Testis (tissue), 3 donors: Measurements from ENCODE around the gene SMIM33. TPM values are rescaled to one million over a fixed set of nuclear protein-coding genes. Genes with fewer than 3 reads are reported as not detected.
"Not testable (repeated sequence)": the region's sequence is repeated elsewhere in the genome, so short reads cannot be mapped to it uniquely, and the experiment has no call there.

Source experiments
- DNase-seq: peaks from one replicate; pipeline ENCODE4 v3.0.0-alpha.2; 2019
- H3K27ac ChIP-seq, 2 donors: fragments of 200-600 bp; sonication (generic); one replicate each; pipeline ENCODE4 v1.5.1; 2019
- H3K27me3 ChIP-seq: fragments of 200-600 bp; sonication (generic); one replicate; pipeline ENCODE4 v1.5.1; 2019
- H3K36me3 ChIP-seq: fragments of 200-600 bp; sonication (generic); one replicate; pipeline ENCODE4 v1.5.1; 2017; ENCODE audit warnings: low read depth; ENCODE audit errors: missing control alignments
- H3K4me1 ChIP-seq: fragments of 200-600 bp; sonication (generic); one replicate; pipeline ENCODE4 v1.5.1; 2019
- H3K4me3 ChIP-seq, 2 donors: fragments of 200-600 bp; sonication (generic); one replicate each; pipeline ENCODE4 v1.5.1; 2017 to 2019
- H3K9me3 ChIP-seq: fragments of 200-600 bp; sonication (generic); one replicate; pipeline ENCODE4 v1.5.1; 2017
- CTCF ChIP-seq, 3 experiments: fragments of 450-650 bp in 2 of 3; fragments of 200-600 bp in 1 of 3; sonication (generic) in 1 of 3; IDR thresholded peaks; one replicate each; pipeline ENCODE4 v1.5.1; 2016 to 2019; ENCODE audit warnings: antibody characterized with exemption in 3 of 3, mild to moderate bottlenecking in 2 of 3, moderate library complexity in 1 of 3
- POLR2A ChIP-seq: fragments of 450-650 bp; IDR thresholded peaks from one replicate; pipeline ENCODE4 v1.6.1; 2017; ENCODE audit warnings: antibody characterized with exemption, mild to moderate bottlenecking, moderate library complexity
- WGBS, 2 donors: methylation state at CpG; one replicate each; pipeline ENCODE4 v1.1.5; 2018; 5-methylcytosine and 5-hydroxymethylcytosine counted together
- intact Hi-C: fragments of 100-400 bp; cut with DNase I; formaldehyde crosslinking; loops from one replicate; pipeline ENCODE4 v1.15.1; 2023; ENCODE audit warnings: low total_unique reads
- polyA plus RNA-seq: library from polyadenylated mRNA; stranded (reverse); fragments of 350-450 nt; fragmentation: Illumina TruSeq; extraction: RNeasy Lipid Tissue Mini Kit (QIAGEN cat#74804); gene quantifications from one replicate; pipeline ENCODE4 v1.2.3, GENCODE V29; 2014; ENCODE audit warnings: low read depth, low replicate concordance; ENCODE audit not compliant: insufficient read depth
- total RNA-seq, 2 donors: library from RNA; depleted of rRNA; stranded (reverse); fragments of >200 nt; gene quantifications; one replicate each; pipeline ENCODE4 v1.2.3, GENCODE V29; 2016

The SMIM33 gene
- total and polyA plus RNA-seq, 3 donors from 2014 or later = 0.16 TPM; not detected in 2

GRCh38 chr5:139512786-139513390 lies 42.1 kb downstream of the SMIM33 start:
- intact Hi-C loops = loop anchor here (10.0 kb wide), 1 partner anchor 88 kb away; no protein-coding TSS in a partner anchor
- Histone ChIP-seq H3K4me3 (no peak overlapping the region), H3K27ac (no peak overlapping the region), H3K4me1 (no peaks in the 10 kb centered on the region), H3K27me3 (no peaks in the 10 kb centered on the region), H3K36me3 (no peaks in the 10 kb centered on the region), H3K9me3 (no peaks in the 10 kb centered on the region)
- 63 to 66% methylated on average over 6 of the region's 6 CpGs for WGBS, 2 donors
- TF ChIP-seq CTCF (IDR thresholded peaks at IDR 0.05) = peak in 1 of 3 experiments; percentile 21
- no peak for TF ChIP-seq POLR2A
- DNase-seq = no peak

GRCh38 chr5:139513434-139513833 lies 42.6 kb downstream of the SMIM33 start:
- not testable (repeated sequence) for H3K4me1 ChIP-seq, H3K36me3 ChIP-seq, H3K9me3 ChIP-seq, H3K27me3 ChIP-seq, H3K27ac ChIP-seq, H3K4me3 ChIP-seq
- WGBS, 2 donors = 71 to 88% methylated on average over 5 of the region's 5 CpGs
- peak; percentile 47 to 61 (median 52) for TF ChIP-seq CTCF (IDR thresholded peaks at IDR 0.05)
- peak; percentile 88 for DNase-seq
- intact Hi-C loops = loop anchor here (10.0 kb wide), 1 partner anchor 89 kb away; no protein-coding TSS in a partner anchor

- Histone ChIP-seq H3K4me1 (no peaks in the 10 kb centered on the region), H3K27me3 (no peaks in the 10 kb centered on the region), H3K4me3 (no peak overlapping the region), H3K36me3 (no peaks in the 10 kb centered on the region), H3K9me3 (no peaks in the 10 kb centered on the region), H3K27ac (no peak overlapping the region)
- WGBS, 2 donors = 85 to 90% methylated on average over 6 of the region's 6 CpGs
- DNase-seq = no peak
- intact Hi-C loops = loop anchor here (10.0 kb wide), 1 partner anchor 89 kb away; no protein-coding TSS in a partner anchor
- no peak for TF ChIP-seq POLR2A
These were observed 43.2 kb downstream of the SMIM33 start for GRCh38 chr5:139513852-139514485.

- H3K27ac ChIP-seq = no peak overlapping the region
- WGBS, 2 donors = 72 to 88% methylated on average over 2 of the region's 2 CpGs
- DNase-seq = no peak
- H3K9me3 ChIP-seq = no peaks in the 10 kb centered on the region
- intact Hi-C loops = loop anchor here (10.0 kb wide), 1 partner anchor 90 kb away; no protein-coding TSS in a partner anchor
- no peak overlapping the region for H3K4me3 ChIP-seq
- TF ChIP-seq POLR2A = no peak
- TF ChIP-seq CTCF (IDR thresholded peaks at IDR 0.05) = no peak
- H3K36me3 ChIP-seq = no peaks in the 10 kb centered on the region
- no peaks in the 10 kb centered on the region for H3K4me1 ChIP-seq
- H3K27me3 ChIP-seq = no peaks in the 10 kb centered on the region
These were observed 43.7 kb downstream of the SMIM33 start for GRCh38 chr5:139514486-139514856.

- peak; percentile 95 for DNase-seq
- Histone ChIP-seq H3K4me1 (no peaks in the 10 kb centered on the region), H3K36me3 (no peaks in the 10 kb centered on the region), H3K27ac (peak overlapping the region; percentile 63 to 82), H3K27me3 (no peaks in the 10 kb centered on the region), H3K4me3 (peak overlapping the region; percentile 53 to 58), H3K9me3 (no peaks in the 10 kb centered on the region)
- intact Hi-C loops = loop anchor here (10.0 kb wide), 1 partner anchor 93 kb away; no protein-coding TSS in a partner anchor
- 4 to 5% methylated on average over 25 to 56 of the region's 56 CpGs for WGBS, 2 donors
- TF ChIP-seq POLR2A (no peak), CTCF (IDR thresholded peaks at IDR 0.05) (peak; percentile 98)
These were observed 47.1 kb downstream of the SMIM33 start for GRCh38 chr5:139517683-139518564.
